ENCODE results near the gene DAPK1. TPM values are rescaled to one million over a fixed set of nuclear protein-coding genes. Genes with fewer than 3 reads are reported as not detected.

The DAPK1 gene
- polyA plus RNA-seq, 1 donor from 2014 or later: 45.0 TPM

GRCh38 chr9:87584326-87584725 lies 86.7 kb downstream of the DAPK1 start:
- no peaks in the 10 kb centered on the region for H3K27me3 ChIP-seq (ENCODE audit: insufficient read depth, low read depth, low read length)
- TF ChIP-seq SMC3 (conservative IDR thresholded peaks at IDR 0.05; ENCODE audit: poor library complexity) (no peak), REST (IDR thresholded peaks at IDR 0.05; ENCODE audit: borderline replicate concordance) (no peak), MXI1 (conservative IDR thresholded peaks at IDR 0.05; ENCODE audit: poor library complexity, severe bottlenecking) (no peak), TAF1 (IDR thresholded peaks at IDR 0.05; ENCODE audit: low read depth) (no peak), EZH2 (IDR thresholded peaks at IDR 0.05; ENCODE audit: borderline replicate concordance, insufficient read depth, low read length, poor library complexity, severe bottlenecking) (no peak), EP300 (conservative IDR thresholded peaks at IDR 0.05; ENCODE audit: poor library complexity, severe bottlenecking) (no peak), POLR2AphosphoS5 (IDR thresholded peaks at IDR 0.05) (no peak), CTCF (IDR thresholded peaks at IDR 0.05; ENCODE audit: poor library complexity, severe bottlenecking) (no peak)
- no peaks in the 10 kb centered on the region for H3K9me2 ChIP-seq (ENCODE audit: insufficient read depth, low read length)
- no peaks in the 10 kb centered on the region for H3F3A ChIP-seq (ENCODE audit: insufficient read depth, low read length, poor library complexity, severe bottlenecking)
- H3K79me2 ChIP-seq (replicated peaks; ENCODE audit: insufficient read depth, low read length): peaks cover 6% of the 10 kb centered on the region
- no peak overlapping the region for H3K4me2 ChIP-seq (ENCODE audit: low read length)
- no peak overlapping the region for H3K27ac ChIP-seq (ENCODE audit: low read length)
- H3K9ac ChIP-seq (ENCODE audit: low read length): no peak overlapping the region
- no peak overlapping the region for H3K4me3 ChIP-seq (ENCODE audit: low read length)
- H4K20me1 ChIP-seq (ENCODE audit: insufficient read depth): no peaks in the 10 kb centered on the region
- no peaks in the 10 kb centered on the region for H3K36me3 ChIP-seq (ENCODE audit: insufficient read depth, low read length)
- no peaks in the 10 kb centered on the region for H3K9me3 ChIP-seq (ENCODE audit: low read length)
- no peak overlapping the region for H2AFZ ChIP-seq (ENCODE audit: low read depth, low read length)

GRCh38 chr9:87585123-87585855 lies 87.6 kb downstream of the DAPK1 start:
- no peaks in the 10 kb centered on the region for H3K27me3 ChIP-seq (ENCODE audit: insufficient read depth, low read depth, low read length)
- H3K4me2 ChIP-seq (ENCODE audit: low read length): no peak overlapping the region
- no peak overlapping the region for H2AFZ ChIP-seq (ENCODE audit: low read depth, low read length)
- no peak overlapping the region for H3K9ac ChIP-seq (ENCODE audit: low read length)
- H3K27ac ChIP-seq (ENCODE audit: low read length): no peak overlapping the region
- no peaks in the 10 kb centered on the region for H3K36me3 ChIP-seq (ENCODE audit: insufficient read depth, low read length)
- no peaks in the 10 kb centered on the region for H3K9me2 ChIP-seq (ENCODE audit: insufficient read depth, low read length)
- H3K4me3 ChIP-seq (ENCODE audit: low read length): no peak overlapping the region
- no peaks in the 10 kb centered on the region for H4K20me1 ChIP-seq (ENCODE audit: insufficient read depth)
- no peaks in the 10 kb centered on the region for H3K9me3 ChIP-seq (ENCODE audit: low read length)
- peaks cover 6% of the 10 kb centered on the region for H3K79me2 ChIP-seq (replicated peaks; ENCODE audit: insufficient read depth, low read length)
- TF ChIP-seq REST (IDR thresholded peaks at IDR 0.05; ENCODE audit: borderline replicate concordance): no peak
- TF ChIP-seq EZH2 (IDR thresholded peaks at IDR 0.05; ENCODE audit: borderline replicate concordance, insufficient read depth, low read length, poor library complexity, severe bottlenecking): no peak
- TF ChIP-seq CTCF (IDR thresholded peaks at IDR 0.05; ENCODE audit: poor library complexity, severe bottlenecking): no peak
- no peak for TF ChIP-seq TAF1 (IDR thresholded peaks at IDR 0.05; ENCODE audit: low read depth)
- no peak for TF ChIP-seq SMC3 (conservative IDR thresholded peaks at IDR 0.05; ENCODE audit: poor library complexity)
- TF ChIP-seq MXI1 (conservative IDR thresholded peaks at IDR 0.05; ENCODE audit: poor library complexity, severe bottlenecking): no peak
- no peak for TF ChIP-seq EP300 (conservative IDR thresholded peaks at IDR 0.05; ENCODE audit: poor library complexity, severe bottlenecking)
- TF ChIP-seq POLR2AphosphoS5 (IDR thresholded peaks at IDR 0.05): no peak
- TF ChIP-seq RAD21 (conservative IDR thresholded peaks at IDR 0.05): no peak
- H3F3A ChIP-seq (ENCODE audit: insufficient read depth, low read length, poor library complexity, severe bottlenecking): no peaks in the 10 kb centered on the region
